Measurements from ENCODE around the gene UBE2U.
"Not testable (repeated sequence)": the region's sequence is repeated elsewhere in the genome, so short reads cannot be mapped to it uniquely, and the experiment has no call there.

Gene UBE2U

GRCh38 chr1:64194168-64195080 is 9.0 kb upstream of the UBE2U start:
- no peak for DNase-seq

DNA sequence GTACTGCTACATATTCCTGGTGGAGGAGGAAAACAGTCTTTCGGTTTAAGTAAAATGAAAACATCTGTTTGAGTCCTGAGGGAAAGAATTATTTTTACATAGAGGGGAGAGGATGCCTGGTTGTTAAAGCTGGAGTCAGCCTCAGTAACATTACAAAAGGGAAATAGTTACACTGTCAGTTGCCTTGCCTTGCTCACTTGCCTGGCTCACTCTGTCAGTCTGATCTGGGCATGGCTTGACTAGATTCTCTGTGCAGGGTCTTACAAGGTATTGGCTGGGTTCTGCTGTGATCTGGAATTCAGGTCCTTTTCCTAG is 8.4 kb upstream of the UBE2U start:
- DNase-seq, result no peak

DNA sequence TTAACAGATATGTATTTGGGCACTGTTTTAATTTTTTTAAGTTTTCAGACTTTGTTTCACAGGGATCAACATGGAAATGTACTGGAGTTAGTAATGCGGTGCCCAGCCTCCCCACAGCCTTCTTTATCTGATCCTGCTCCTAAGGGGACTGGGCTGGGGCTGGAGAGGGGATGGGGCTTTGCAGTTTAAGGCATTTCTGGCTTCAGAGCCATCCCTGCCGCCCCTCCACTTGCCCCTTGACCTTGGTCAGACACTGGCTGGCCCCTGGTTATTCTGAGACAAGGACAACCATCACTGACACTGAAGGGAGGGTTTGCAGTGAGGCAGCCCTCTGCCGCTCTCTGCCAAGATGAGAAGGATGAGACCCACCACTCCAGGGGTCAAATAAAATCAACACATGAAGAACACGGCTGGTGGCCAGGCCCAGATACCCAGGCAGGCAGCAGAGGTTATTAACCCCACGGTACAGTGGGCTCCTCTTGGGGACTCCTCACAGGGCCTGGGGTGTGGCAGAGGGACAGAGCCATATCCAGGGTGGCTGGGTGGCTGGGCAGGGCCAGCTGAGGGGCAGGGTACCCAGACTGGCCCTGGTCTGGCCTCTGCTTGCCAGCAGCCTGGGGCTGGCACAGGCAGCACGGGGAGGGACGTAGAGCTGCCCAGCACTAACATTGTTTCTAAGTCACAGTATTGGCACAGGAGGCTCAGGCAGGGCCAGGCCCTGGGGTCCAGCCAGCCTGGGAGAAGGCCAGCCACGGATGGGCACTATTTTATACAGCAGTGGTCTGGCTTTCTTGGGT is 7.2 kb upstream of the UBE2U start:
- no peak for DNase-seq

- DNase-seq, result no peak
Measured at GRCh38 chr1:64197076-64197475, 6.3 kb upstream of the UBE2U start.

DNA sequence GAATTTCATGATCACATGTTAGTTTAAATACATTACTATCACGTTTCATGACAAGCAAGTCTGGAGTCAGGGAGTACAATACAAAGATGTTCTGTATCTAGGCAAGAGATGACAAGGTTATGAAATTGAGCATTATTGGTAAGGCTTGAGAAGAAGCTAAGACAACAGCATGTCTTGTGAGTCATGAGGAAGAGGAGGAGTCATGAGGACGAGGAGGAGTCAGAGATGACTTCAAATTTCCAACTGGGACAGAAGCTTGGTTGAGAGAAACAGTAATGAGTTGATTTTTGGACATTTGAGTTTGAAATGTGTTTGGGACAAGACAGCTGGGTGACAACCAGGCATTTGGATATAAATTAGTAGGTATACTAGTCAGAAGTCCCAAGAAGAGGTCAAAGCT is 4.3 kb upstream of the UBE2U start:
- no peak for DNase-seq

DNA sequence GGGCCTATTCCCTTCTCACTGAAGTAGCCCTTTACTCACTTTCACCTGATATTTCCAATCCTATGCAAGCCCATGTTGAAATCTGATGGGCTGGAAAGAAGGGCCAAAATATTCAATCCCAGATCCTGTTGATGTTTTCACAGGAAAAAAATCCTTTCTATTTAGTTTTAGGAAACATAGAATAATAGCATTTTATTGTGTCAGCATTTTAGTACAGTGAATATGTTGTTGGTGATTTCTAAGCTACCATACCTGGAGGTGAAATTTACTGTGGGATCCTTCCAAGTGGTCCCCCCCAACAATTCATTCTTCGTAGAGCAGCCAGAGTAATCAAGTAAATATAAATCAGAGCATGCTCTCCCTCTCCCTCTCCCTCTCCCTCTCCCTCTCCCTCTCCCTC is 3.4 kb upstream of the UBE2U start:
- no peak for DNase-seq

- no peak for DNase-seq
Measured at GRCh38 chr1:64209221-64209620, 5.8 kb downstream of the UBE2U start.

DNA sequence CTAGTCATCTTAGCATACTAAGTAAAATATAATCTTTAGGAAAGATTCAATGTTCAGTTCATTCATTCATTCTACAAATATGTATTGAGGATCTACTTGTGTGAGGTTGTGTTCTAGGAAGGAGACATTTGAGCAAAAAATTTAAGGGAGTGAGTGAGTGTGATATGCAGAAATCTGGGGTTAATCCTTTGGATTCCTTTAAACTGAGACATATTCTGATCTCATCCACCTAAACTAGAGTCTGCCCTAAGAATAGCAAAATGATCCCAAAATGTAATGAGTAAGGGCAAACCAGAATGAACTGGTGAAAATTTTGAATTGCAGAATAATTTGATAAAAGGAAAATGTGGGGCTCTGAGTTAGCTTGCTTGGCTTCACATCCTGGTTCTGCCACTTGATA is 8.6 kb downstream of the UBE2U start:
- no peak for DNase-seq

DNA sequence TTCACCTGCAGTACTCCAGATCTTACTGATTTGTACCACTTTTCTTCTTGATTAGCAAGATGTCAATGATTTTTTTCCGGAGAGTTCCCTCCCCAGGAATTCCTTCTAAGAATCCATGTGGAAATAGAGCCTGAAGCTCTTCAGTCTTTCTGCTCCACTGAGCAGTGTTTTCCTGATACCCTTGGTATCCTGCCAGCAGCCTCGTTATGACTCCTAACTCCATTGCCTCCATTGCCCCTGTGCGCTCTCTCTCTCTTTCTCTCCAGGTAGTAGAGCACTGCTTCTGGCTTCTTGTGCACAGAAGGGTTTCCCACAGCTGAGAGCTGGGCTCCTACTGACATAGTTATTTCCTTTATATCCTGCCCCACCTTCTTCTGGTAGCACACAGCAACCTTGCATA is 12.2 kb downstream of the UBE2U start:
- no peak for DNase-seq

- DNase-seq, result no peak
Measured at GRCh38 chr1:64220241-64220640, 16.8 kb downstream of the UBE2U start.

DNA sequence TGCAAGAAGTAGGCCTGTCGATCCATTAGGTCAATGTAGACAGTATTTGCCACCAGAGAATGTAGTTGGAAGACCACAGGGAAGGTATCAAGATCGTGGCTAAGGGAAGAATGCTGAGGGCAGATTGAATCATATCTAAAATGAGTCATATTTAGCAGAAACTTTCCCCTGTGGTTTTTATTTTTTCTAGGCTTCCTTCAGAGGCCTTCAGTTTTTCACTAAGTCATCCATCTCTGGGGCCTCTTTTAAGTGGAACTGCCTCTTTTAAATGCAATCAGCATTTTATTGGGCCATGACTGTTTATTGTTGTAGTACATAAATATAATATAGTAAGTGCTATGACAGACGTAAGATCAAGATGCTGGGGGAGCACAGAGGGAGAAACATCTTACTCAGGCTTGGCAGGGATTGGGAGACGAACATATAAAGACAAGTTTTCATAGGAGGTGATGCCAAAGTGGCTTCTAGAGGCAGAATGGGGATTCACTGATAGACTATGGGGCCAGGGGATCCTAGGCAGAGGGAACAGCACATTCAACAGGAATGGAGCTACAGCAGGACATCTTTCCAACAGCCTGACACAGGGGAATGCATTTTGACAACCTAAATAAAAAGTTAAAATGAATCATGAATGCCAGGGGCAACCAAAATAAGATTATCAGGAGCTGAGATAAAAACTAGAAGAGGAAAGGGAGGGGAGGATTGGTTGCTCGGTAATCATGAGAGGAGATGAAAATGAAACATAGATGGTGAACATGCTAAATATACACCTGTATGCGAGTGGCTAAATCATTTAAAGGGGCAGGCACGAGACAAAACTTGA is 20.1 kb downstream of the UBE2U start:
- DNase-seq, result no peak

- not testable (repeated sequence) for DNase-seq
Measured at GRCh38 chr1:64224236-64224635, 20.8 kb downstream of the UBE2U start.

DNA sequence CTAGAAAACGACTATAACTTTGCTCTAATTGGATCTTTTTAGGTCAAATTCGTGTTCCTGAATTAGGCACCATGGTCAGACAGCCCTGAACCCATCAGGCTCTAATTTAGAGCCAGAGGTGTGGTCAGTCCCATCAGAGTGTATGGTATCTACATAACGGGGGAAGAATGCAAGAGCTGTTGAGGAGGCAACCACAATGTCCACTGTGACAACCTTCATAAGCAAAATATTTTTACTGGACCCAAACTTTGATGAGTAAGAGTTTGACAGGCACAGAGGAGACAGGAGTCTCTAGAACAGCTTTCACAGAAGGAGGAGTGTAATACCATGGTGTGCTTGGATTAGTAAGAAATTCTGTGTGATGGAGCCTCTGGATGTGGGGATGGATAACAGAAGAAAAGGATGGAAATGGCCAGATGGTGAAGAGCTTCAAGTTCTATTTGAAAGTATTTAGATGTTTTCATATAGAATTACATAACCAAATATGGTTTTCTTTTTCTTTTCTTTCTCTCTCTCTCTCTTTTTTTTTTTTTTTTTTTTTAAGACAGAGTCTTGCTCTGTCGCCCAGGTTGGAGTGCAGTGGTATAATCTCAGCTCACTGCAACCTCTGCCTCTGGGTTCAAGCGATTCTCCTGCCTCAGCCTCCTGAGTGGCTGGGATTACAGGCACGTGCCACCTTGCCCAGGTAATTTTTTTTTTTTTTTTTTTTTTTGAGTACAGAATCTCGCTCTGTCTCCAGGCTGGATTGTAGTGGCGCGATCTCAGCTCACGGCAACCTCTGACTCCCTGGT is 24.9 kb downstream of the UBE2U start:
- no peak for DNase-seq

DNA sequence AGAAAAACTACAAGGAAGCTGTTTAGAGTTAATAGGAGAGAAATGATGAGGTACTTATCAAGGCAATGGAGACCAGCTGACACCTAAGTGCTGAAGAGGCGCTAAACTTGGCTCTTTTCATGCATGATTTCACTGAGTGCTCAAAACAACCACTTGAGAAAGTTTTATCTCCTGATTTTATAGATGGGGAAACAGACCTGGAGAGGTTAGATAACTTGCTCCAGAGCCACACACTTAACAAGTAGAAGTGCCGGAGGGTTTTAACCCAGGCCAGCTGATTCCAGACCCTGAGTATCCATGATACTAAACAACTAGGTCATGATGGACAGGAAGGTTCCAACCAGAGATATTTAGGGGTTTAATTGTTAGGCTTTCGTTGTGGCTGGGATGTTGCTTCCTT is 25.9 kb downstream of the UBE2U start:
- no peak for DNase-seq

DNA sequence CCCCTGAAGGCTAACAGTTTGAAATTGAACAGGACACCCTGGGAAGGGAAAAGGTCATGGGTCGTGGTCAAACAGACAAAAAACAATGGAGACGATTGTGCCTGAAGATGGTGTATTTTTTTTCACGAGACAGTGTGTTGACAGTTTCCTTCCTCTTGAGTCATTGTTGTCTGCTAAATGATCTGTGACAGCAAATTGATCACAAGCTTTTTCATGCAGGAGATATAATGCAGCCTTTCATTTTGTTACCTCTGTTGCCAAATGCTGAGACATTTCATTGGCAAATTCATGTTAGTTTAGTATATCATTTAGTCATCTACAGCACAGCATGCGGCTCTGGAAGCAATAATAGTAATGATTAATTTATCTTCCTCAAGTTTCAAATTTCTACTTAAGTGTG is 27.7 kb downstream of the UBE2U start:
- DNase-seq, result no peak

DNA sequence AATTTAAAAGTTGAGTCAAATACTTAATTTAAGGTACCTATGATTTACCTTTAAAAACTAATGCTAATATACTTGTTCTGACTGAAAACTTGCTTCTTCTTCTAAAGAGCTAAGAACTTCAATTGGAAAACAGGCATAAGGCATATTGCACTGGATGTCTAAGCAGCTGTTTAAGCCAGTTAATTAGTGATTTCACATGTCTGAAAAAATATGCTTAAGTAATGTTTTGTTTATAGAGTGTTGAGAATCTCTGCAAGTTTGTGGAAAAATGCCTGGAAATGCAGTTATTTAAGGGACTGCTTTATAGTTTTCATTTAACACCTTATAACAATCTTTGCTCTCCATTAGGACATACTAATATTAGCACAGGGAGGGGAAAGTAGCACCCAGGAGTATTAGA is 28.2 kb downstream of the UBE2U start:
- DNase-seq, result no peak

GRCh38 chr1:64234714-64235113 is 31.3 kb downstream of the UBE2U start:
- no peak for DNase-seq

DNA sequence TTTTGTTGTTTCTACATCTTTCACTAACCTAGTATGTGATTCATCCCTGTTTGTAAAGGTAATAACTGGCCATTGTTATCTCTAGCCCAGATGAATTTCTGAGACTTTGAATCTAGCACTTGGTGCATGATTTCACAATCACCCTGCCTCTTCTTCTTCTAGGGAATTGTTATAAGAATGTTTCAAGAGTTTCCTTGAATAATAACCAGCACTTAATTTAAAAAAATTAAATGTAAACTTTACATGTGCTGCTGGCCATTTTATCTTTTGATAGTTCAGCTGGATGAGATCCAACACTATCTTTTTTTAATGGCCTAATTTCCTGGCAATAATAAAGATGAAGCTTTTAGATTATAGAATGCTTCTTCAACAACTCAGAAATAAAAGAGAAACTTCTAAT is 31.8 kb downstream of the UBE2U start:
- DNase-seq, result no peak

DNA sequence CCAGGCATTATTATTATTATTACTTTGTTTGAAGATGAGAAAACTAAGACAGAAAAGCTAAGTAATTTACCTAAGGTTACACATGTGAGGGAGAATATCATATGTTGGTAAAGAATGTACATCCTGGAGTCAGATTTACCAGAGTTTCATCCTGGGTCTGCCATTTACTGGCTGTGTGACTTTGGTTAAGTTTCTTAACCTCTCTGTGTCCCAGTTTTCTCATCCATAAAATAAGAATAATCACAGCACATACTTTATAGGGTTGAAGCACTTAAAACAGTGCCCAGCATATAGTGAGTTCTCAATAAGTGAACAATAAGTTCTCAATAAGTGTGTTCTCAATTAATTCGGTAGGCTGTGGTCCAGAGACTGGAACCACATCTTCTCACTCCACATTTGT is 32.5 kb downstream of the UBE2U start:
- no peak for DNase-seq

GRCh38 chr1:64236541-64236954 is 33.1 kb downstream of the UBE2U start:
- DNase-seq, result no peak

- DNase-seq, result not testable (repeated sequence)
Measured at GRCh38 chr1:64239519-64239918, 36.1 kb downstream of the UBE2U start.

DNA sequence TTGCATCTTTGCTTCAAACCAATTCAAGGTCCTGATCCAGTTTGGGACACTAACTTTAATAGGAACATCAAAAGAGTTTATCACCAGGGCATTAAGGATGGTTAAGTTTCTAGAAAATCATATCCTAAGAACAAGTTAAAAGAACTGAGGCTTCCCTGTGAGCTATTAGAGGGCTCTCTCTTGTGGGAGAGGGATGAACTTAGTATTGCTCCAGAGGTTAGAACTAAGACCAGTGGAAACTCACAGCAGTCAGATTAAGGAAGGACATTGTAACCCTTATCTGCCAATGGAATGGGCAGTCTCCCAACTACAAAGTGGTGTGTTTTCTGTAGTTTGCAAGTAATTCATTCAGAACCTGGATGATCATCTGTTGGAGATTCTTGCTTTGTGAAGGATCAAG is 36.8 kb downstream of the UBE2U start:
- no peak for DNase-seq

GRCh38 chr1:64241069-64241468 is 37.6 kb downstream of the UBE2U start:
- no peak for DNase-seq

Measured in T-helper 9 cell (primary cell).